Measurements from ENCODE around the gene TCEANC2.

TCEANC2 gene

GRCh38 chr1:54135436-54136120, 82.2 kb downstream of the TCEANC2 start (continued):
- no peak for TF ChIP-seq POU6F1 (CRISPR knock-in tag; IDR thresholded peaks at IDR 0.05; ENCODE audit: borderline replicate concordance, low read depth)
- TF ChIP-seq ZNF8 (CRISPR knock-in tag; IDR thresholded peaks at IDR 0.05) = no peak

- ATAC-seq = no peak
- TF ChIP-seq SNAI2 (CRISPR knock-in tag; IDR thresholded peaks at IDR 0.05) (no peak), ZNF70 (CRISPR knock-in tag; IDR thresholded peaks at IDR 0.05) (no peak), GLIS3 (CRISPR knock-in tag; IDR thresholded peaks at IDR 0.05) (no peak)
Measured at GRCh38 chr1:54136269-54136896, 83.0 kb downstream of the TCEANC2 start.

GRCh38 chr1:54136963-54137533, 83.6 kb downstream of the TCEANC2 start:
- TF ChIP-seq TSHZ2 (CRISPR knock-in tag; IDR thresholded peaks at IDR 0.05) (no peak), ZFP30 (CRISPR knock-in tag; IDR thresholded peaks at IDR 0.05) (no peak), TOX (CRISPR knock-in tag; IDR thresholded peaks at IDR 0.05; ENCODE audit: borderline replicate concordance) (no peak), GLIS3 (CRISPR knock-in tag; IDR thresholded peaks at IDR 0.05) (no peak), TCF4 (CRISPR knock-in tag; IDR thresholded peaks at IDR 0.05; ENCODE audit: borderline replicate concordance) (no peak), ESRRG (CRISPR knock-in tag; IDR thresholded peaks at IDR 0.05) (no peak), ISL1 (CRISPR knock-in tag; IDR thresholded peaks at IDR 0.05) (no peak), RARB (CRISPR knock-in tag; IDR thresholded peaks at IDR 0.05) (no peak), CREB5 (CRISPR knock-in tag; IDR thresholded peaks at IDR 0.05; ENCODE audit: low read depth) (no peak)
- no peak for ATAC-seq

GRCh38 chr1:54137534-54138061, 84.2 kb downstream of the TCEANC2 start:
- peak; percentile 40; the same call in 2 of the 3 replicates for ATAC-seq
- TF ChIP-seq ESRRG (CRISPR knock-in tag; IDR thresholded peaks at IDR 0.05) (no peak), TOX (CRISPR knock-in tag; IDR thresholded peaks at IDR 0.05; ENCODE audit: borderline replicate concordance) (no peak), POU6F1 (CRISPR knock-in tag; IDR thresholded peaks at IDR 0.05; ENCODE audit: borderline replicate concordance, low read depth) (no peak), ZNF8 (CRISPR knock-in tag; IDR thresholded peaks at IDR 0.05) (no peak), RARB (CRISPR knock-in tag; IDR thresholded peaks at IDR 0.05) (no peak), GLIS3 (CRISPR knock-in tag; IDR thresholded peaks at IDR 0.05) (no peak), CSDC2 (CRISPR knock-in tag; IDR thresholded peaks at IDR 0.05) (no peak), ZNF565 (CRISPR knock-in tag; conservative IDR thresholded peaks at IDR 0.05; ENCODE audit: low read depth) (no peak), ZC3H10 (CRISPR knock-in tag; IDR thresholded peaks at IDR 0.05) (no peak)

GRCh38 chr1:54138994-54139393, 85.6 kb downstream of the TCEANC2 start:
- no peak for ATAC-seq
- TF ChIP-seq PATZ1 (CRISPR knock-in tag; IDR thresholded peaks at IDR 0.05; ENCODE audit: borderline replicate concordance) = no peak
- TF ChIP-seq POU6F1 (CRISPR knock-in tag; IDR thresholded peaks at IDR 0.05; ENCODE audit: borderline replicate concordance, low read depth) = no peak
- TF ChIP-seq BACH2 (CRISPR knock-in tag; IDR thresholded peaks at IDR 0.05; ENCODE audit: borderline replicate concordance) = no peak
- no peak for TF ChIP-seq CSDC2 (CRISPR knock-in tag; IDR thresholded peaks at IDR 0.05)
- TF ChIP-seq RARB (CRISPR knock-in tag; IDR thresholded peaks at IDR 0.05) = no peak
- TF ChIP-seq ZNF70 (CRISPR knock-in tag; IDR thresholded peaks at IDR 0.05) = no peak
- TF ChIP-seq CSRNP3 (CRISPR knock-in tag; IDR thresholded peaks at IDR 0.05) = no peak

All from SK-N-SH treated with all-trans-retinoic acid at 6 μM for 48 hours (cell line).